Cortex of kidney (tissue), 1 donor: ENCODE results near the gene PITPNC1.
A peak's percentile ranks its signal among the peaks of the same experiment; 100 is the strongest.
"Not testable (repeated sequence)": the region's sequence is repeated elsewhere in the genome, so short reads cannot be mapped to it uniquely, and the experiment has no call there.

Experiments
- DNase-seq: peaks from one replicate; lab custom pipeline; 2025; lab: John Stamatoyannopoulos, UW

PITPNC1 gene

DNA sequence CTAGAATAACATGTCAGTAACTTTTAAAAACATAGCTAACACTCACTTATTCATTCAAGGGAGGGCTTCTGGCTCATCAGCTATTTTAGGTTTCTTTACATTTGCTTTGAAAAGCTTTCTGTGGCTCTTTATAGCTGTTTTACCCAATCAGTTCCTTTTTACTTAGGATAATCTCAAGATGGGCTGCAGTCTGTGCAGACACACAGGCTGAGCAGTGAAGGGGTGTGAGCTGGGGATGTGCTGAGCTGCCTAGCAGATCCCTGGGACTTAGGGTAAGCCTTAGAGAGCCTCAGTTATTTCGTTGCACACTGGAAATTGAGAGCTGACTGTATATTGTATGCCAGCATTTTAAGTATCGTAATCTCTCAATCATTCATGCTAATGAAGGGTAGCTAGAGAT lies 310.4 kb downstream of the PITPNC1 start:
- DNase-seq = no peak

DNA sequence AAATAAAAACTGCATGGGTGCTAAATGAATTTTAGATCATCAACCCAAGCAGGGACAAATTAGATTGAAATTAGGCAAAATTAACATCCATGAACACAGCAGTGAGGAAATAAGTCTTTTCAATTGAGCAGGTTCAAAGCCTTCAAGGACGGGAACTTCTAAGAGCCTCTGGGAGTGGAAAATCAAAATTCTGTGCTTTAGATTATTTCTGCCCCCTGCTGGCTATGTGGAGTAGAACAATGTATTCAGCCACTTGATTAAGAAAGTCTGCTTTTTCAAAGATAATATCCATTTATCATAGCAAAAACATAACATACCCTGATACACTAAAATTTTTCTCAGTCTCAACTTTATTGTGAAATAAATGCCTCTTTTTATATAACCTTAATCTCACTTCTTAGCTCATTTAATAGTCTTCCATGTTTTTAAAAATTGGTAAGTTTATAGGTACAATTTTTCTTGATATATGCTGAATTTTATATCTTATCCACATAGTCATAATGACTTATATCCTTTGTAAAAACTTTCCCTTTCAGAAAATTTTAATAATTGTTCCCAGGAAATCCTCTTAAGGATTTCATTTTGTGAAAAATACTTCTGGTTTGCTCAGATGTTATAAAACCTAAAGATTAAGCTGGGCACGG lies 312.6 kb downstream of the PITPNC1 start:
- no peak for DNase-seq

DNA sequence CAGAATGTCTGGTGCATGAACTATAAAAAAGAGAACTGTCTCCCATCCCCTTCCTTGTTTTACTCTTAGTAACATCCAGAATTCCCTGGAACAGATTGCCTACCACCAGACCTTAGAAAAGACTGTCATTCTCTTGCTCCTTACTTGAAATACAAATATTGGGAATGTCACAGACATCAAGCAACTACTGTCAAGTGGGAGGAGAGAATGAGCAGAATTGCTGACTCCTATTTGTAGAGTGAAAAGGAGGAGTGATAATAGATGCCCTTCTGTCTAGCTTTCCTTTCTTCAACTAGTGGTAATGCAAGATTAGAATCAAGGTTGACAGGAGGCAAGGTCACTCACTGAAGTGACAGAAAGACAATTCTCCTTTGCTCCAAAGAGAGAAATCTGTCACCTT lies 316.7 kb downstream of the PITPNC1 start:
- DNase-seq = no peak

DNA sequence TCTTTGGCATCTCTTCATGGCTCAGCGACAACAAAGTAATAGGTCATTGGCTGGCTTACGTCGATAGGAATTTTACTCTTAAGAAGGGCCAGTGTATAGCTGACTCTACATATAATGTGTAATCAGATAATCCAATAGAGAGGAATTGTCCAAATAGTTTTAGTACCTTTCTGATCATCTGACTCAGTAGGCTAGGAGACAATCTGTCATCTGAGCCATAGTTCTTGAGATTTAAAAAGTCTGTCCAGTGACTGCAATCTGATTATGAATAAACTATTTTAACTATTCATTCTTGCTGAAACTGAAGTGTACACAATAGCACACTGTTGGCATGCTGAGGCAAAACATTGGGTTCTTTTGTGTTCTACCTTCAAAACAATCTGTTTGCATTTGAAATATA lies 319.3 kb downstream of the PITPNC1 start:
- DNase-seq = no peak

DNA sequence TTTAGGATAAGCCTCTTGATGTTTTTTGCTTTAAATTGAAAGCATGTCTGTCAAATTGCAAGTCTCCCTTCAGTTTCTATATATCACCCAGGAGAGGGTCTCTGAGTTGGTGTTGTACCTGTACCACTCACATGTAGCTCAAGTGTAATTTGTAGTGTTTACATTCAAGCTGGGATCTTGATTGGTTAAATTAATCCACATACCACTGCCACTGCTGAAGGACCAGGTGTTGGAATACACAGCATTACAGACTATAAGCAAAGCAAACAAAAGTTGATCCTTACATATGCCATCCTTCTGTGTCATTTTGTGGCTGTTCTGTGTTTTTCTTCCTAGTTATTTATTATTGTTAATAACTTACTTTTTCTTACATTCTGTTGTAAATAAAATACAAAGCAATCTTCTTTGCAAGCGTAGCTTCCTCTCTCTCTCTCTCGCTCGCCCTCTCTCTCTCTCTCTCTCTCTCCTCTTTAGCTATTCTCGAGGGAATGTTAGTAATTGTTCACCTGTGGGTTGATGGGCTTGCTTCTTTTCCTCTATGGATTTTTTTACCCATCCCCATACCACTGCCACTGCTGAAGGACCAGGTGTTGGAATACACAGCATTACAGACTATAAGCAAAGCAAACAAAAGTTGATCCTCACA lies 319.9 kb downstream of the PITPNC1 start:
- DNase-seq = no peak

DNA sequence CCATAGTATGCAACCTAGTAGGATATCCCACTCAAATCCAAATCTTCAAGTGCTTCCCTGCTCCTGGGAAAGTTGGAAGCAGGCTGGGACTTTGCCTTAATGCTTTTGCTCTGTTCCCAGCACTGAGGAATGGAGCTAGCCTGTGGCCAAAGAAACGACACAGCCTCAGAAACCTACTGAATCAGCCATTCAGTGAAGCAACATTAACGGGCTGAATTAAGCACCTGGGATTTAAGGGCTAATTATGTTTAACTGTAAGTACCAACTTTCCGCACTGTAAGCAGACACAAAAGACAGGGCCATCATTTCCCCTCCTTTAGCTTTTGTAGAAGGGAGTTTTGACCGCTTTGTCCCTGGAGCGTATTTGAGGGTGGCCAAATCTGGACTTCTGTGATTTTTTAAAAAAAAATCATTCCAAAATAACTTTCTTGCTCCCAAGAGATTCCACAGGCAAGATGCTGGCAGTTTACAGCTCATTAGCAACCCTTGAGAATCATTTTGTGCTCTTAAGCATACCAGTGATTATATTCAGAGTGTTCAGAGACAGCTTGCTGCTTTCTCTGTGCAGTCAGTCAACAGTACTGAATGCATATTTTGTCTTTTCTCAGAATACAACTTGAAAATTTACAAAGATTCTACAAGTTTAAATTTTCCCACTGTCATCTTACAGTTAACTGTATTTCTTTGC lies 323.1 kb downstream of the PITPNC1 start:
- DNase-seq = no peak

DNA sequence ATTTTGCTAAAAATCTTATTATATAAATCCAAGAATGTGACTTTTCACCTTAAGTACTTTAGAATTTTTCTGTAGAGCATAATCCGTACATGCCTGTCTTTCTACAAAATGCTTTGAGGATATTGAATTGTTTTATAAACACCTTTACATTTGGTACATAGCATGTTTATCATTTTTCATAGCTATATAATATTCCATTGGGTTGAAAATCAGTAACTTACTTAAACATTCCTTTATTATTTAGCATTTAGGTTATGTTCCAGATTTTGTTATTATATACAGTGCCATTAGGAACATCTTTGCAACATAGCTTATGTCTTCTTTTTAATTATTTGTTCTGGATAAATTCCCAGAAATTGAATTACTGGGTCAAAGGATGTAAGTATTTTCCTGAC lies 323.6 kb downstream of the PITPNC1 start:
- DNase-seq = no peak

DNA sequence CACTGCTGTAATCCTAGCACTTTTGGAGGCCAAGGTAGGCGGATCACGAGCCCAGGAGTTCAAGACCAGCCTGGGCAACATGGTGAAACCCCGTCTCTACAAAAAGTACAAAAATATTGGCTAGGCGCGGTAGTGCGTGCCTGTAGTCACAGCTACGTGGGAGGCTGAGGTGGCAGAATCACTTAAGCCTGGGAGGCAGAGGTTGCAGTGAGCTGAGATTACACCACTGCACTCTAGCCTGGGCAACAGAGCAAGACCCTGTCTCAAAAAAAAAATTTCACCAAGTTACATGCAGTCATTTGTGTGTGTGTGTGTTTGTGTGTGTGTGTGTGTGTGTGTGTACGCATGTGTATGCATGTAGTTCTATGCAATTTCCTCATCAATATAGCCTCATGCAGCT lies 325.8 kb downstream of the PITPNC1 start:
- DNase-seq = not testable (repeated sequence)

DNA sequence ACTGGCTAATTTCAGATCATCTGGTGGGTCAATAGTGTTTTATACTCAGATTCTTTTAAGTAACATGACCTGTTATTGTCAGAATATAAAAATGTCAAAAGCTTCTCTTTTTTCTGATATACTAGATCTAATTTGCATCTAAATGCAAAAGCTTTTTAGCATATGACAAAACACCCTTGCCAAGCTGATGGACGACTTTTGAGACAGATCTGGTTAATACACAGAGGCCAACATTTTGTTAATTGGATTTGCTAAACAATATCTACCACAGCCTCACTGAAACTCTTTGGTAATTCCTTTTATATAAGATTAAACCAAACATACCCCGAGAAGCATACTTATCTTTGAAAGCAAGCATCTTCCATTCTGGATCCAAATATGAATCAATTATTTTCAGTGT lies 330.4 kb downstream of the PITPNC1 start:
- DNase-seq = no peak

DNA sequence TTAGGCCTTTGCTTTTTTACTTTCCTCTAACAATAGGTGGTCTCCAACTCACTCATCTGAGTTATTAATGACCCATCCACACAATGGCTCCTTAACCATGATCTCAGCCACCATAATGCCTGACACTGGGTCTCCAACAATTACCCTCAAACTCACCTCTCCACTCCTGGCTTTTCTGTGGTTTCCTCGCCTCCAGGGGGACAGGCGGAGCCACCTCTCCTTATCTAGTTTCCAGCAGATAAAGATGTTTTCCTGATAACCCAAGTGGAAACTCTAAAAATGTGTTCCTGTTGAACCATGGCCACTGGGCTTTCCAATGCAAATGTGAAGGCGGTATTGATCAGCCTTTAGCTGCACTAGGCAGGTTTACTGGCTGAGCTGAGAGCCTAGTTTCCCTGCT lies 331.3 kb downstream of the PITPNC1 start:
- no peak for DNase-seq

DNA sequence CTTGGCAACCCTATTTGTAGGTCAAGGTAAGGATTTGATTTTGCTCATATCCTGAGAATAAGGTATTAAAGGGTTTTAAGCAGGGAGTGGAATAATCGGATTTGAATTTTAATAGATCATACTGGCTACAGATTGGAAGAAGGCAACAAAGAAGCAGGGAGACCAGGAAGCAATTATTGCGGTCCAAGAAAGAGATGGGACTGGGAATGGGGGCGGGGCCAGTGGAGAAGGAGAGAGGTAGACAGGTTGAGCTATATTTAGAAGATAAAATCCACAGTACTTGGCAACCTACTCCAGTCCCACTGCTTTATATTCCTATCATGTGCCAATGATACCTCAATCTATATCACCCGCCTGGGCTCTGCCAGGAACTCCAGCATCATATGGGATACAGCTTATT lies 334.8 kb downstream of the PITPNC1 start:
- no peak for DNase-seq

DNA sequence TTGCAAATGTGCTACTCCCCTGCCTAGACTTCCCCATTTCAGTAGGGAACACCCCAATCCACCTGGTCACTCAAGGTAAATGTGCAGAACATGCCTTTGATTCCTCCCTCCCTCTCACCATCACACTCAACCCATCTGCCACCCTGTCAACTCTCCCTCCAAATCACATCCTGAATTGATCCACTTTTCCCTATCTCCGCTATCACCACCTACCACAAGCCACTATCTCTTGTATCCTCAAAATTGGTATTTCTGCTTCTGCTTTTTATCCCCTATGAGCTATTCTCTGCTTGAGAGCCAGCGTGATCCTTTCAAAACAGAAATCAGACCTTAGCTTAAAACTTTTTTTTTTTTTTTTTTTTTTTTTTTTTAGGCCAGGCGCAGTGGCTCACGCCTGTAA lies 335.3 kb downstream of the PITPNC1 start:
- no peak for DNase-seq

DNA sequence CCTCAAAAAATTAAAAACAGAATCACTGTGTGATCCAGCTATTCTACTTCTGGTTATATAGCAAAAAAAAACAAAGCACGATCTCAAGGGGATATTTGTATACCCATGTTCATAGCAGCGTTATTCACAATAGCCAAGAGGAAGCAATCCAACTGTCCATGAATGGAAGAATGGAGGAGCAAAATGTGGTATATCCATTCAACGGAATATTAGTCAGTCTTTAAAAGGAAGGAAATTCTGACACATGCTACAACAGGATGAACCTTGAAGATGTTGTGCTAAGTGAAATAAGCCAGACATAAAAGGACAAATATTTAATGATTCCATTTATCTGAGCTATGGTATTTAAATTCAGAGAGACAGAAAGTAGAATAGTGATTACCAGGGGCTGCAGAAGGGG lies 336.1 kb downstream of the PITPNC1 start:
- DNase-seq = no peak

DNA sequence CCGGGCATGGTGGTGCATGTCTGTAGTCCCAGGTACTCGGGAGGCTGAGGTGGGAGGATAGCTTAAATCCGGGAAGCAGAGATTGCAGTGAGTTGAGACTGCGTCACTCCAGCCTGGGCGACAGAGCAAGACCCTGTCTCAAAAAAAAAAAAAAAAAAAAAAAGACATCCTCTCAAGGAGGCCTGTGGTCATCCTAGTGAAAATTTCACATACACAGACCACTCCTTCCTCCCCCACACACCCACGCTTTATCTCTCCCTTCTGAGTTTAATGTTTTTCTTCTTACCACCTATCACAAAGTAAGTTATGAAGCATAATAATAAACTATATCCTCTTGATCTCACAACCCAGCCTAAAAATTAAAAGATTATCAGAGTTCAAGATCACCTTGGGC lies 339.3 kb downstream of the PITPNC1 start:
- DNase-seq = no peak

DNA sequence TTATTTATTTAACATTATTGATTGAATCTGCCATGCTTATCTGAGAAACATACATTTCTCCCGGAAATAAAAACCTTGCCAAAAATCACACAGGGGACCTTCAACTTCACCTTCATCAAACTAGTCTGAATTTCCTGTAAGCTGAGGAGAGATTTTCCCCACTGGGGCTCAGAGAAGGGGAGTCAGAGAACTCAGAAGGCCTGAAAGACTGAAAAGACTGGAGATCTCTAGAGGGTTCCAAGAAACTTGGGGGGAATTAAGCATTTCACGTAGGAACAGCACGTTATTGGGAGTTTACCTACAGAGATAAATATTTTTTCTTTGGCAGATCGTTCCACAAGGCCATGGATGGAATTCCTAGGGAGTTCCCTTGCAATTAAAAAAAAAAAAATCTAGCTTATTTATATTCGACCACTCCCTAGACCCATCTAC lies 340.1 kb downstream of the PITPNC1 start:
- DNase-seq = no peak

DNA sequence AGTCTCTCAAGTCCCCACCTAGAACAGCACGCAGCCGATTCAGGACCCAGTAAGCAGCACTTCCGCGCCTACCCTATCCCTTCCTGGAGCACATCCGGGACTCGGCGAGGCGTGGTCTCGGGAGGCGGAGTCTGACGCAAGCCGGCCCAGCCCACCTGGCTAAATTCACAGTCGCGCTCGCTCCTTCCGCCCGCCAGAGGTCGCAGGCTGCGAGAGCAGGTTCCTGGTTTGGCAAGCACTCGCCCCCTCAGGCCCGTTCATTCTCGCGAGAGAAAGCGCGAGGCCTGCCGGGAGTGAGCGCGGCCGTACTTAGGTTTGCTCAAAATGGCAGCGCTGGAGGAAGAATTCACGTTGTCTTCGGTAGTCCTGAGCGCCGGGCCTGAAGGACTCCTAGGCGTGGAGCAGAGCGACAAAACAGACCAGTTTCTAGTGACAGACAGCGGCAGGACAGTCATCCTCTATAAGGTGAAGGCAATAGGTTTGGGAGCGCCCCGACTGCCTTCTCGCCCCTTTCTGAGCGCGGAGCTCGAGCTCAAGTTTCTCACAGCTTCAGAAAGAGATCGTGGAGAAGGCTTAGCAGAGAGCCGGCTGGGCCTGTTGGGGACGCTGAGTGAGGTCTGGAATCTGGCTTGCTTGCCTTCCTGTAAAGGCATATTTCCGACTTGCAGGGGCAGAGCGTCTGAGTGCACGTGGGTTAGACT lies 340.7 kb downstream of the PITPNC1 start, which contains the start of gene NOL11:
Gene NOL11, plus strand, starts transcription at position 313 of the 701 bp plus-strand sequence. Its CDS starts 12 bp downstream, at position 325.
- peak; percentile 69 for DNase-seq

DNA sequence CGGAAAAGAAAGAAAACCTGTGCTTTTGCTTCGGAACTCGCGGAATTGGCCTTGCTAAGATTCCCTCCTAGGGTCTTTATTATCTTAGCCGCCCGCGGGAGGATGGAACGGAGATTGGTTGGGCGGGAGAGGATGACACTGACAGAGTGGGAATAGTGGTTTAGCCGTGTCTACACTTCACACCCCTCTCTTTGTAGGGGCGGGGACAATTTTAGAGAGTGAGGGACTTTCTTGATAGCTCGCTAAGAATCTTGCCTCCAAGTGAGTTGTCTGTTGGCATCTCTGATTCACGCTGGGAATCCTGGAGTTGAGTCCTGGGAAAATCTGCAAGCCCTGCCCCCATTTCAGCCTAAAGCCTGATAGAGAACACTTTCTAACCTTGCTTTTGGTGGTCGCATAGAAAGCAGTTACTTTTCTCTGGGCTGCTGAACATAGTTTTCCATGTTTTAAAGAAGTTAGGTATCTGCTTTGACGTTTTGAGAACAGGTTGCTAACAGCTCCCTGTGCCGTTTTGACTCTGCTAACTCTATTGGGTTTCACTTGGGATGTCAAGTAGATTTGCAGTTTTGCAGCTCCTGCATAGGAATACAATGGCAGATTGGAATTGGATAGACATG lies 341.4 kb downstream of the PITPNC1 start:
- DNase-seq = no peak

DNA sequence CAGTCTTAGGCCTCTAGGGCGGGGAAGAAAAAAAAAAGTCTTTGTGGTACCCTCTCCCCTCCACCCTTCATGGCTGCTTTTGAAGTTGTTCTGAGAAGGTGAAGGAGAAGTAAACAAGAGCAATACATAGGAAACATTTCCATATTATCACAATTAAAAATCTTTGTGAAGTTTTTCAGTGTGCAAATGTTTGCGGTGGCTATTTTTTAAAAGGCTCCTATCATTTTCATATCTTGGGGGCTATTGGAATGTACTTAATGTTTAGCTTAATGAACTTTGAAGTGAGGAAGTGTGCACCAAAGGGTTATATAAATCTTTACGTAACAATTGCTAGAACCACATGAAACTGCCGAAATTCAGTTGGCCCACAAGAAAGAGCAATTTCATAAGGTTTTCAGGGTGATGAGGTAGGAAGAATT lies 348.3 kb downstream of the PITPNC1 start:
- DNase-seq = no peak

DNA sequence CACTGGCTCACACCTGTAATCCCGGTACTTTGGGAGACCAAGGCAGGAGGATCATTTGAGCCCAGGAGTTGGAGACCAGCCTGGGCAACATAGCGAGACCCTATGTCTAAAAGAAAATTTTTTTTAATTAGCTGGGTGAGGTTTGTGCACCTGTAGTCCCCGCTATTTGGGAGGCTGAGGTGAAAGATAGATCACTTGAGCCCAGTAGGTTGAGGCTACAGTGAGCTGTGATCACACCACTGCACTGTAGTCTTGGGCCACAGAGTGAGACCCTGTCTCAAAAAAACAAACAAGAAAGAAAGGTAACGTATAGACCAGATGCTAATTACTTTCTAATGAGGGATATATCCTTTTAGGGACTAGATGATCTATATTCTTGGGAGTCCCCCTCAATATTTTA lies 348.7 kb downstream of the PITPNC1 start:
- no peak for DNase-seq

DNA sequence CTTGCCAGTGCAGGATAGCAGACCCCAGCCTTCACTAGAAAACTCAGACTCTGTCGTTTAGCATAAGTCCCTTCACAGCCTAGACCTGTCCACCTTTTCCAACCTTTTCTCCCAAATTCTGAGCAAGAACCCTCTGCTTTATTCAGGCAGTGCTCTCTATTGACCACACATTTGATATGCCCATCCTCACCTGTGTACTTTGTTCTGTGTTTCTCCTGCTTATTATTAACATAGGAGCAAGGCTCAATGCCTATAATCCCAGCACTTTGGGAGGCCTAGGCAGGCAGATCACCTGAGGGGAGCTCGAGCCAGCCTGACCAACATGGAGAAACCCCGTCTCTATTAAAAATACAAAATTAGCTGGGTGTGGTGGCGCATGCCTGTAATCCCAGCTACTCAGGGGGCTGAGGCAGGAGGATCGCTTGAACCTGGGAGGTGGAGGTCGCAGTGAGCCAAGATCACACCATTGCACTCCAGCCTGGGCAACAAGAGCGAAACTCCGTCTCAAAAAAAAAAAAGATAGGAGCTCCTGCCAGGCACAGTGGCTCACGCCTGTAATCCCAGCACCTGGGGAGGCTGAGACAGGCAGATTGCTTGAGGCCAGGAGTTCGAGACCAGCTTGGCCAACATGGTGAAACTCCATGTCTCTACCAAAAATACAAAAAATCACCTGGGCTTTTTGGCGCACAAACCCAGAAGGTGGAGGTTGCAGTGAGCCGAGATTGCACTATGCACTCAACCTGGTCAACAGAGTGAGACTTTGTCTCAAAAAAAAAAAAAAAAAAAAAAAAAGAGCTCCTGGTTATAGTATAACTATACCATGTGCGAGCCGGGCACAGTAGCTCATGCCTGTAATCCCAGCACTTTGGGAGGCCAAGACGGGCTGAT lies 350.3 kb downstream of the PITPNC1 start:
- DNase-seq = not testable (repeated sequence)

DNA sequence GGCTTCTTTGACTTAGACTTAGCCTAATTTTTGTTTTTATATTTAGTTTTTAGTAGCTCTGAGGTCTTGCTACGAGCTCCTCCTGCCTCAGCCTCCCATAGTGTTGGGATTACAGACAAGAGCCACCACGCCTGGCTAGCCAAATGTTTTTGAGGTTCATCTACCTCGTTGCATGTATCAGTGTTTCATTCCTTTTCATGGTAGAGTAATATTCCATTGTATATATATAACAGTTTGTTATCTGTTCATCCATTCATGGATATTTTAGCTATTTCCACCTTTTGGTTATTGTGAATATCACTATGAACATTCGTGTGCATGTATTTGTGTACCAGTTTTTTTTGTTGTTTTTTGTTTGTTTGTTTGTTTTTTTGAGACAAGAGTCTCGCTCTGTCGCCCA lies 352.8 kb downstream of the PITPNC1 start:
- DNase-seq = no peak
